Head of caudate nucleus (tissue), 42 donors: ENCODE measurements around the gene KMT2E.
"Not testable (repeated sequence)": the region's sequence is repeated elsewhere in the genome, so short reads cannot be mapped to it uniquely, and the experiment has no call there.

ENCODE experiments used
- DNase-seq, 42 donors: peaks; one replicate each; pipeline versions ENCODE4 v3.0.0 to v3.0.0-alpha.2; 2020 to 2021; ENCODE audit warnings: mixed read lengths in 7 of 42
- intact Hi-C: fragments of 100-400 bp; cut with DNase I; formaldehyde crosslinking; loops from one replicate; pipeline ENCODE4 v1.15.0; 2022

Gene KMT2E

DNA sequence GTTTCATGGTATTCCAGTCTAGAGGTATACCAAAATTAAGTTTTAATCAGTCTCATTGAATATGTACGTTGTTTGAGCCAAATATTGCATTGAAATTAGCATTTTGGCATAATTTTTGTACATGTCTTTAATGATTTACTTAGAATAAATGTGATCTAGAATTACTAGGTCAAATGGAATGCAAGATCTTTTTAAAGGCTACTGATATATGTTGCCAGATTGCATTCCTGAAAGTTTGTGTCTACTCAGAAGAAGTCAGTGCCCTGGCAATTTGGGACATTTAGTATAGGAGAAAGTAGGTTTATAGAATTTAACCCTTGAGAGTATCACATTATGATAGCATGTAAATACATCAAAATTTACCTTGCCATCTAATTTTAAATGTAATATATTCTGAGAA, 32.4 kb downstream of the KMT2E start:
- intact Hi-C loops: no loop called here
- DNase-seq: no peak

DNA sequence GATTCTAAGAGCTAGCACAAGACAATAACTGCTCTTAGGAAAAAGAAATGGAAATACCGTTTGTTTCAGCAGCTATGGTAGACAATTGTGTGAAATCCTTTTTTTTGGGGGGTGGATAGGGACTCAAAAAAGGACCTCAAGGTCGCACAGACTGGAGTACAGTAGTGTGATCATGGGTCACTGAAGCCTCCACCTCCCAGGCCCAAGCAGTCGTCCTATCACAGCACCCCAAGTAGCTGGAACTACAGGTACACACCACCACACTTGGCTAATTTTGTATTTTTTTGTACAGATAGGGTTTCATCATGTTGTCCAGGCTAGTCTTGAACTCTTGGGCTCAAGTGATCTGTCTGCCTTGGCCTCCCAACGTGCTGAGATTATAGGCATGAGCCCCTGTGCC, 33.9 kb downstream of the KMT2E start:
- intact Hi-C loops: no loop called here
- no peak for DNase-seq

DNA sequence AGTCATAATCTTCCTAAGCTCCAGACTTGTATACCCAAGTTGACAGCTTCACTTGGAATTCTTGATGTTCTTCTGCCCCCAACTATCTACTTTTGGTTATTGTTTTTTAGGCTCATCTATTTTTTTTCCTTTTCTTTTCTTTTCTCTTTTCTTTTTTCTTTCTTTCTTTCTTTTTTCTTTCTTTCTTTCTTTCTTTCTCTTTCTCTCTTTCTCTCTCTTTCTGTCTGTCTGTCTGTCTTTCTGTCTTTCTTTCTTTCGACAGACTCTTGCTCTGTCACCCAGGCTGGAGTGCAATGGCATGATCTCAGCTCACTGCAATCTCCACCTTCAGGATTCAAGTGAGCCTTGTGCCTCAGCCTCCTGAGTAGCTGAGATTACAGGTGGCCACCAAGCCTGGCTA, 36.5 kb downstream of the KMT2E start:
- no peak for DNase-seq
- intact Hi-C loops: no loop called here

DNA sequence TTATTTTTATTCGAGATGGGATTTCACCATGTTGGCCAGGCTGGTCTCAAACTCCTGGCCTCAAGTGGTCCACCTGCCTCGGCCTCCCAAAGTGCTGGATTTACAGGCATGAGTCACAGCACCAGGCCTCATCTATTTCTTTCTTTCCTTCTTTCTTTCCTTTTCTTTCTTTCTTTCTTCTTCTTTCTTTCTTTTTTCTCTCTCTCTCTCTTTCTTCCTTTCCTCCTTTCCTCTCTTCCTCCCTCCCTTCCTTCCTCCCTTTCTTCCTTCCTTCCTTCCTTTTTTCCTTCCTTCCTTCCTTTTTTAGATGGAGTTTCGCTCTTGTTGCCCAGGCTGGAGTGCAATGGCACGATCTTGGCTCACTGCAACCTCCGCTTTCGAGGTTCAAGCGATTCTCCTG, 36.9 kb downstream of the KMT2E start:
- intact Hi-C loops, DNase-seq: not testable (repeated sequence)

DNA sequence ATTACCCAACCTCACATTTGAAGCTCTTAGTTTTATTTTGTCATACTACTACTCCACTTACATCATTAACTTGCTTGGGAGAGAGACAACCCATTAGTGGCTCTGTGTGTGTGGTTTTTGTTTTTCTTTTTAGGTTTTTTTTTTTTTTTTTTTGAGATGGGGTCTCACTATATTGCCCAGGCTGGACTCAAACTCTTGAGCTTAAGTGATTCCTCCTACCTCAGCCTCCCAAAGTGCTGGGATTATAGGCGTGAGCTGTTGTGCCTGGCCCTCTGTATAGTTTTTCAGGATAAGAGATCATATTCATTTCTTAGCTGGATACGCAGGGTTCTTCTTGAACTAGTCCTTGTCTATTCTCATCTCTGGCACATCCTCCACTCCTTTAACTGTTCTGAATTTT, 41.1 kb downstream of the KMT2E start:
- DNase-seq: no peak
- intact Hi-C loops: no loop called here

DNA sequence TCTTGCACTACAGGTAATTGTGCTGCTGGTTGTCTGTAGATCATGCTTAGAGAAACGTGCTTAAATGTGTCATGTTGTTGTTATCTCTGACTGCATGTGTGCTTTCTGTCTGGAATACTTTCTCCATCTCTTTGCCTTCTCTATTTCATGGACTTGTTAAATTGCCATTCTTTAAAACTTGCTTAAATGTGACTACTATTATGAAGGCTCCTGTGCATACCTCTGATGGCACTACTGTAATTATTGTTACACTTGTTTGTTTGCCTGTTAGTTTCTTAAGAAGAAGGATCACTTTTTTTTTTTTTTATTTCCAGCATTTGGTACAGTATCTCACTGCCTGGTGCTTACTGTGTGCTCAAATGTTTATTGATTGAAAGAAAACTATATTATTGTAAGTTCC, 41.6 kb downstream of the KMT2E start:
- intact Hi-C loops: no loop called here
- no peak for DNase-seq

DNA sequence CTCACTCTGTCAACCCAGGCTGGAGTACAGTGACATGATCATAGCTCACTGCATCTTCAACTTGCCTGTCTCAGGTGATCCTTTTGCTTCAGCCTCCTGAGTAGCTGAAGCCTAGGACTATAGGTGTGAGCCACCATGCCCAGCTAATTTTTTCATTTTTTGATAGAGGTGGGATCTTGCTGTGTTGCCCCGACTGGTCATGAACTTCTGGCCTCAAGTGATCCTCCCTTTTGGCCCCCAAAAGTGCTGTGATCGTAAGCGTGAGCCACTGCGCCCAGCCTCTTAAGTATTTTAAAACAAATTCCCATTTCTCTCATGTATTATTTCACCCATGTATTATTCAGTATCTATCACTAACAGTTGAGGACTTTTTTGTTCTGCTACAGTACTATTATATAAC, 43.5 kb downstream of the KMT2E start:
- no peak for DNase-seq
- intact Hi-C loops: no loop called here

DNA sequence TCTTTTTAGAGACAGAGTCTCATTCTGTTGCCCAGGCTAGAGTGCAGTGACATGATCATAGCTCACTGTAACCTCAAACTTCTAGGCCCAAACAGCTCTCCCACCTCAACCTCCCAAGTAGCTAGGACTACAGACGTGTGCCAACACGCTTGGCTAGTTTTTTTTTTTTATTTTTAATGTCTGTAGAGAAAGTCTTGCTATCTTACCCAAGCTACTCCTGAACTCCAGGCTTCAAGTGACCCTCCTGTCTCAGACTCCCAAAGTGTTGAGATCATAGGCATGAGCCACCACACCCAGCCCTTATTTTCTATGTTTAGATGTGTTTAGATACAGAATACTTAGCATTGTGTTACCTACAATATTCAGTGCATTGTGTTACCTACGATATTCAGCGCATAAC, 46.4 kb downstream of the KMT2E start:
- no peak for DNase-seq

DNA sequence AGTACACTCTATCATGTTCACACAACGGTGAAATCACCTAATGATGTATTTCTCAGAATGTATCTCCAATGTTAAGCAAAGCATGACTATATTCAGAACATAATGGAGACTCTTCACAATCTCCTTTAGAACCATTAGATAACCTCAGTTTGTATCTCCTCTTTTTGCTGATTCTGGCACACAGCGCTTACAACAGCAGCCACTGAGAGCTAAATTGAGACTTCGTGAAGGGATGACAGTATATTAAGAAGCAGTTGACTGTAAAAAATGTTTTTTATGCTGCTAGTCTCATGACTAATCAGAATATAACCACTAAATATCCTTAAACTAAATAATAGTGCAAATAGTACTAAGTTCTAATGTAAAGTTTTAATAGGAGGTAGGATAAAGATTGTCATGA, 46.9 kb downstream of the KMT2E start:
- intact Hi-C loops: no loop called here
- peak in 1 of 42 donors; percentile 38 for DNase-seq

More for the DNA sequence above, 46.4 kb downstream of the KMT2E start:
- intact Hi-C loops: no loop called here

DNA sequence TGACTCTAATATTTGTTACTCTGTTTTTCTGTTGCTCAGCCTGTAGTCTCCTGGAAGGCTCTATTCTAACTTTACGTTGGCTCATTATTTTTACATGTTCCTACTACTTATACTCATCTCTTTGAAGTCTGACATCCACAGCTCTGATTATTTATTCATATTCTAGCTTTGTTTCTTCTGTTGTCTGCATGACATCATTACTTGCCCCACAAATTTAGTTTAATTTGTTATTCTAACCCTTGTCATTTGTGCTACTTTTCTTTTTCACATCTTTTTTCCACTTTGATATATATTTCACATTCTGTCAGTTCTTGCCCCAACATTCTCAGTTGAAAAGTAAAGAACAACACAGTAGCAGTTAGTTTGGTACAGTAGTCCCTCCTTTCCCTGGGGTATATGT, 51.1 kb downstream of the KMT2E start:
- intact Hi-C loops: no loop called here
- no peak for DNase-seq

DNA sequence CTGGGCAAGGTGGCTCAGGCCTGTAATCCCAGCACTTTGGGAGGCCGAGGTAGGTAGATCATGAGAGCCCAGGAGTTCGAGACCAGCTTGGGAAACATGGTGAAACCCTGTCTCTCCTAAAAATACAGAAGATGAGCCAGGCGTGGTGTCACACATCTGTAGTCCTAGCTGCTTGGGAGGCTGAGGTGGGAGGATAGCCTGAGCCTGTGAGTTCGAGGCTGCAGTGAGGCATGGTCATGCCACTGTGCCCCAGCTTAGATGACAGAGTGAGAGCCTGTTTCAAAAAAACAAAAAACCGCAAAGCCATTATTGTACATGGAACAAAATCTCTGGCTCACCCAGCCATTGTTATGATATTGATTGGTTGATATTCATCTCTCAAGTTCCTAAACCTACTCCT, 53.7 kb downstream of the KMT2E start:
- intact Hi-C loops: no loop called here
- DNase-seq: no peak

DNA sequence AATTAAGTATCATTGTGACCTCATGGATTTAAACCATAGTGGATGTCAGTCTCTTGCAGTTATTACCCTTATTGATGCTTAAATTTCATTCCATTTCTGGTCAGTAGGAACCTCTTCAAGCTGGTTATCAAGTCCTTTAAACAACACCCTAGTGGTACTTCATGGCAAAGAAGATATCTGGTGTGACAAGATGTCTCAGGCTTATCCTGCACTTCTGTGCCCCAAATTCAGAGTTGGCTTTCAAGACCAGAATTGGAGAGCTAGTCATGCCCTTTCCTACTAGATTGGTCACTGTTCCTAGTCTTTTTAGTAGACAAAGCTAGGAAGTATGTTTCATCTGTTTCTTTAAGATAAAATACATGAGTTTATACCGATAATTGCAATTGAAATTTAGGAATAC, 54.9 kb downstream of the KMT2E start:
- DNase-seq: no peak
- intact Hi-C loops: no loop called here

DNA sequence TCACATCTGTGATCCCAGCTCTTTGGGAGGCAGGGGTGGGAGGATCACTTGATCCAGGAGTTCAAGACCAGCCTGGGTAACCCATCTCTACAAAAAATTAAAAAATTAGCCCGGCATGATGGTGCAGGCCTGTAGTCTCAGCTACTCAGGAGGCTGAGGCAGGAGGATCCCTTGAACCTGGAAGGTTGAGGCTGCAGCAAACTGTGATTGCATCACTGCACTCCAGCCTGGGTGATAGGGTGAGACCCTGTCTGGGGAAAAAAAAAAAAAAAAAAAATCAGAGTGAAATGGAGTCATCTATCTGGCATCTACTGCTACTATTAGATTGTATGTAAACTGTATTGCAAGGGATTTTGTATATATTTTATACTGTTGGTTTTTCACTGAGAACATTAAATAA, 59.1 kb downstream of the KMT2E start:
- DNase-seq: no peak
- intact Hi-C loops: no loop called here

DNA sequence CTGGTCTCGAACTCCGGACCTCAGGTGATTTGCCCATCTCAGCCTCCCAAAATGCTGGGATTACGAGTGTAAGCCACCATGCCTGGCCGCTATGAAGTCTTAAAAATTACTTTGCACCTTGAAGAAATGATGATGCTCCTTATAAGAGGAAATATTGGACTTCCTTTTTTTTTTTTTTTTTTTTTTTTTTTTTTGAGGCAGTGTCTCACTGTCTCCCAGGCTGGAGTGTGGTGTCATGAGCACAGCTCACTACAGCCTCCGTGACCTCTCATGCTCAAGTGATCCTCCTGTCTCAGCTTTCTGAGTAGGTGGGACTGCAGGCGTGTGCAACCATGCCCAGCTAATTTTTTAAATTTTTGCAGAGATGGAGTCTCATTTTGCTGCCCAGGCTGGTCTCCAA, 65.3 kb downstream of the KMT2E start:
- no peak for DNase-seq
- intact Hi-C loops: no loop called here

DNA sequence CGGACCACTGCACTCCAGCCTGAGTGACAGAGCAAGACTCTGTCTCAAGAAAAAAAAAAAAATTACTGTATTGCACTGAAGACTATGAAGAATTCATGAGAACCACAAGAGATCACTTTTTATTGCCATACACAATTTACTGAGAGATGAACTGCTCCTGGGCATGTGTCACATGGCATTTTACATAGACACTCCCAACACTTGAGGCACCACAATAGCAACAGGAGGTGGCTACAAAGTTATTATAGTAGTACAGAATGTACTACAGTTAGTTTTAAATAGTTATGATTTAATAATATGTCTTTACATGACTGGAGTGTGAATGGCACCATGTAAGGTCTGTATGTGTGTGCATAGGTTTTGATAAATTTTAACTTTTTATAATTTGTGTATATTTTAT, 70.6 kb downstream of the KMT2E start:
- intact Hi-C loops: no loop called here
- no peak for DNase-seq

DNA sequence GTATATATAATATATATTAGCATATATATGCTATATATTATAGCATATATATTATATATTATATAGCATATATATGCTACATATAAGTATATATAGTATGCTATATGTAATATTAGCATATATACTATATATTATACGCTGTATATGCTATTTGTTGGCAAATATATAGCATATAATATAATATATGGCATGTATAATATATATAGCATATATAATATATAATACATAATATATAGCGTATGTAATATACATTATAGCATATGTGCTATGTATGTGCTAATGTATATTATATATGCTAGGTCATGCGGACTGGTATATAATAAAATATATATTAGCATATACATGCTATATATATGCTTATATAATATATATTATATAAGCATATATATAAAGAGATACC, 72.8 kb downstream of the KMT2E start:
- DNase-seq: no peak
- intact Hi-C loops: no loop called here

DNA sequence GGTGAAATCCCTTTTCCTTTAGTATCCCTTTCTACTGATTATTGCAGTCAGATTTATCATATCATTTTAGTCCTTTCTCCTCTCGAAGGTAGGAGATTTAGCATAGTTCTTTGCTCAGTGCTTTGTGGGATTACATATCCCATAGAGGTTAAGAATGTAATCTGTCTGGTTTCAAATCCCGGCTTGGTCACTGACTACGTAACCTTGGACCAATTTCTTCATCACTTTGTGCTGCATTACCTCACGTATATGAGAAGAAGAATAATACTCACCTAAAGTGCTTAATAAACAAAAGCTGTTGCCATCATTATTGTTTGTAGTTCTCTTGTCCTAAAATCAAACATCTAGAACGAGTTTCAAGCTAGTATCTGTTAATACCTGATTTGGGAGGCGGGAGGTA, 74.0 kb downstream of the KMT2E start:
- DNase-seq: no peak
- intact Hi-C loops: no loop called here

DNA sequence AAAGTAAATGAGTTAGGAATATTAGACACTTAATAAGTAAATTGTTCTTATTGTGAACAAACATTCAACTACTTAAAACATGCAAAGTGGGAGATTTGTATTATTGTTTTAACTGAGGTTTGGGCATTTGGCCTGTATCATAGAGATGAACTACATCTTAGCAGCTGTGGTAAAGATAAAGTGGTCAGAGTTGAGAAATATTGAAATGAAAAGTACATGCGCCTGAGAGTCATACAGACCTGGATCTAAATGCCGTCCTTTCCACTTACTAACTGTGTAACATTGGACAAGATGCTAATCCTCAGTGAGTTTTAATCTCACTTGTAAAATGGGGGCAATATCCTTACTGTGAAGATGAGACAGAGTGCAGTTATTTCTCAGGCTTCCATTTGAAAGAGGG, 74.5 kb downstream of the KMT2E start:
- intact Hi-C loops: no loop called here
- no peak for DNase-seq

DNA sequence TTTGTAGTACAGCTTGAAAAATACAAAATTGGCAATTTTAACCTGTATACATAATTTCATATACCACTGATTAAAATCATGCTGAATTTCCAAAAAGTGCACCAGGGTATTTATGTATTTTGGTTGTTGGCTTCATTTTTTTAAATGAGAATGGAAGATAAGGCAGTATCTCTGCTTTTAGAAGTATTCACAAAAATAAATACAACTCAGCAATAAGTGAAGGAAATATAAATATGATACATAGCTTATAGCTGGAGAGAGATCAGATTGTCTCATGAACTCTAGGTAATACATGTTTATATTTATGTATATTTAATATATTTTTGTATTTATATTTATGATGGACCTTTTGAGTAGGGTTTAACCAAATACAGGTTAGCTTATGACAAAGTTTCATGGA, 81.0 kb downstream of the KMT2E start:
- intact Hi-C loops: no loop called here
- DNase-seq: no peak

DNA sequence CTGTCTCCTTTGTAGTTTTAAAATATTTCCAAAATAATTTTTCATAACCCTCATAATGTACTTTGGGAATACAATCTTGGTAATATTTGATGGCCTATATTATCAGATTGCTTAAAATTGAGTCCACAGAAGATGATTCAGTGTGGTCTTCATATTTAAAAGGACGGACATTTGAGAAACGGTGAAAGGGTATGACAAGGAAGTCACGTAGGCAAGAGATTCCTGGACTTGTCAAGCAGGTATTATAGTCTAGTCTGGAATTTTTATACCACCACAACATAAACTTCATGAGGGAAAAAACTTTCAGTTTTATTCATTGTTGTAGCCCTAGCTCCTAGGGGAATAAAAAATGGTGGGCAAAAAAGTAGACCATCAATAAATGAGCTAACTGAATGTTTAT, 82.3 kb downstream of the KMT2E start:
- intact Hi-C loops: no loop called here
- no peak for DNase-seq

DNA sequence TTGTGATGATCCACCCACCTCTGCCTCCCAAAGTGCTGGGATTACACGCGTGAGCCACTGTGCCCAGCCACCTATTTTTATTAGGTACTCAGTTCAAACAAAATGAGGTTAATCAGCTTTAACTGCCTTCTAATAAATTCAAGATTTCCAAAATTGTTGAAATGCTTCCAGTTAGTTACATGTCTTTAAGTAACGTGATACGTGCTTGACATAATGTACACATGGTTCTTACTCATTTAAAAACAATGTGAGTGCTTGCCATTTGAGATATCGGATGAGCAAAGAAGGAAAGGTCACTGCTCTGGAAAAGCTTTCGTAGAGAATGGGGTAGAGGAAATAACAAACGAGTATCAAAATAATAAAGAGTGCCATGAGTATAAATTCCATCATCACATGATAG, 83.6 kb downstream of the KMT2E start:
- intact Hi-C loops: no loop called here
- no peak for DNase-seq

DNA sequence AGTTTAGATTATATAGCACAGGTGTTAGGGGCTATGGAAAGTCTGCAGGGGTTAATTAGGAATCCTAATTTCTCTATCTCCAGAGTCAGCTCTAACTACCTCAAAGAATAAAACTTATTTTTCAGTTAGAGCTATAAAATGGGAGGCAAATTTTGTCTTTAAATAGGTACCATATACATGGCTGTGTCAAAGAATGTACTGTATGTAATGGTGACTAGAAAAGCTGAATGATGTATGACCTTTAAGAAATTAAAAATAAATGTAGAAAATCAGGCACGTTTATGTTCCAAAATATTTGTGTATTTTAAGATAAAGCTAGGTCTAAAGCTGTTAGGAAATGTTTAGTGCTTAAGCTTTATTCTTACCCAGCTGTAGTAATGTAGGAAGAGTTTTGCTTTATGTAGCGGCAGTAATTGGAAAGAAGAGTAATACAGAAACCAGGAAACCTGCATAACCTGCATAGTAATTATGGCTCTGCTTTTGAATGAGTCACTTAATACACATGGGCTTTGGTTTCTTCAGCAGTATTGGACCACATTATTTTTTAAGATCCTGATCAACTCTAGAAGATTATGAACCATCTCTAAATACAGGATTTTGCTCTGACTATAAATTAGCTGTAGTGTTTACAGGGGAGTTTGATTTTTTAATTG, 85.0 kb downstream of the KMT2E start:
- DNase-seq: no peak
- intact Hi-C loops: no loop called here
